GM08714 (cell line): ENCODE results near the gene ADAMTS9.

Source experiments
- H3K4me3 ChIP-seq: fragments of 200-500 bp; sonication (Bioruptor generic); 2 replicates; pipeline ENCODE4 v1.5.1; 2014; ENCODE audit warnings: mild to moderate bottlenecking, low read length, inconsistent platforms
- ZNF274 ChIP-seq: IDR thresholded peaks from 2 replicates; pipeline ENCODE4 v1.6.1; 2012; ENCODE audit warnings: mild to moderate bottlenecking, low read depth, low read length

ADAMTS9 gene

GRCh38 chr3:64574194-64574593 lies 113.6 kb downstream of the ADAMTS9 start:
- no peak for TF ChIP-seq ZNF274
- no peak overlapping the region for H3K4me3 ChIP-seq

DNA sequence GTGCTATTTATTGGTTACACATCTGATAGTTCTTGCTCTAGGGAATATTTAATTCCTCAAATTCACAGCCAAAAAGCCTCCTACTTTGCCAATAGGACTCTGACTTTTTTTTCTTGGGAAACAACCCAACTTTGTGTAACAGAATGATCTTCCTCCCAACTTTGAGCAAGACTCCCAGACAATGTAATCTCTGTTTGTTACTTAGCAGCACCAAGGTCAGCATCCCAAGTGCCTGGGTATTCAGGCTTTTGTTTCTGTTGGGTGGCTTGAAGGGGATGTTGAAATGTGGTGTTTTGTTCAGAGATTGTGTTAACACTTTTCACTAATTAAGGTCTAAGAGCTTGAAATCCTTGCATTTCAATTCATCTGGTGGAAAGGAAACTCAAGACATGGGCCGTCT lies 115.8 kb downstream of the ADAMTS9 start:
- TF ChIP-seq ZNF274 = no peak
- H3K4me3 ChIP-seq = no peak overlapping the region

- no peak for TF ChIP-seq ZNF274
These were observed 118.8 kb downstream of the ADAMTS9 start for GRCh38 chr3:64568895-64569517.

GRCh38 chr3:64566859-64567258 lies 120.9 kb downstream of the ADAMTS9 start:
- TF ChIP-seq ZNF274 = no peak
- no peak overlapping the region for H3K4me3 ChIP-seq

More at GRCh38 chr3:64568895-64569517, 118.8 kb downstream of the ADAMTS9 start:
- H3K4me3 ChIP-seq = no peak overlapping the region

- no peak overlapping the region for H3K4me3 ChIP-seq
- no peak for TF ChIP-seq ZNF274
These were observed 124.0 kb downstream of the ADAMTS9 start for GRCh38 chr3:64563751-64564150.

GRCh38 chr3:64561868-64562267 lies 125.9 kb downstream of the ADAMTS9 start:
- H3K4me3 ChIP-seq = no peak overlapping the region
- no peak for TF ChIP-seq ZNF274

GRCh38 chr3:64561325-64561843 lies 126.4 kb downstream of the ADAMTS9 start:
- no peak for TF ChIP-seq ZNF274
- H3K4me3 ChIP-seq = no peak overlapping the region

GRCh38 chr3:64560791-64561190 lies 127.0 kb downstream of the ADAMTS9 start:
- no peak overlapping the region for H3K4me3 ChIP-seq
- TF ChIP-seq ZNF274 = no peak

- no peak overlapping the region for H3K4me3 ChIP-seq
- TF ChIP-seq ZNF274 = no peak
These were observed 128.2 kb downstream of the ADAMTS9 start for GRCh38 chr3:64559588-64559987.

DNA sequence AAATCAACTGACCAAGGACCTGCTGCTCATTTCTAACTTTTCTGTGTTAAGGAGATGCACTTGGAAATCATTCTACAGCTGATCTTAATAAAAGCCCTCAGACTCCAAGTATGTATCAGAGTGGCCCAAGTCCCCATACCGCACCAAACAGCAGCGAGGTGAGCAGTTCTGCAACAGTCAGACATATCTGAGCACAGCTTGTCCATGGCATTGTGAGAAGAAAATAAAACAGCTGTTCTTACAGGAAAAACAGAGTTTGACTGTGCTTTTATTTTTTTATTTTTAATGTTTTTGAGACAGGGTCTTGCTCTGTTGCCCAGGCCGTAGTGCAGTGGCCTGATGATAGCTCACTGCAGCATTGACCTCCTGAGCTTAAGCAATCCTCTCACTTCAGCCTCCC lies 131.8 kb downstream of the ADAMTS9 start:
- no peak overlapping the region for H3K4me3 ChIP-seq
- no peak for TF ChIP-seq ZNF274

- TF ChIP-seq ZNF274 = no peak
These were observed 132.4 kb downstream of the ADAMTS9 start for GRCh38 chr3:64555351-64555750.

DNA sequence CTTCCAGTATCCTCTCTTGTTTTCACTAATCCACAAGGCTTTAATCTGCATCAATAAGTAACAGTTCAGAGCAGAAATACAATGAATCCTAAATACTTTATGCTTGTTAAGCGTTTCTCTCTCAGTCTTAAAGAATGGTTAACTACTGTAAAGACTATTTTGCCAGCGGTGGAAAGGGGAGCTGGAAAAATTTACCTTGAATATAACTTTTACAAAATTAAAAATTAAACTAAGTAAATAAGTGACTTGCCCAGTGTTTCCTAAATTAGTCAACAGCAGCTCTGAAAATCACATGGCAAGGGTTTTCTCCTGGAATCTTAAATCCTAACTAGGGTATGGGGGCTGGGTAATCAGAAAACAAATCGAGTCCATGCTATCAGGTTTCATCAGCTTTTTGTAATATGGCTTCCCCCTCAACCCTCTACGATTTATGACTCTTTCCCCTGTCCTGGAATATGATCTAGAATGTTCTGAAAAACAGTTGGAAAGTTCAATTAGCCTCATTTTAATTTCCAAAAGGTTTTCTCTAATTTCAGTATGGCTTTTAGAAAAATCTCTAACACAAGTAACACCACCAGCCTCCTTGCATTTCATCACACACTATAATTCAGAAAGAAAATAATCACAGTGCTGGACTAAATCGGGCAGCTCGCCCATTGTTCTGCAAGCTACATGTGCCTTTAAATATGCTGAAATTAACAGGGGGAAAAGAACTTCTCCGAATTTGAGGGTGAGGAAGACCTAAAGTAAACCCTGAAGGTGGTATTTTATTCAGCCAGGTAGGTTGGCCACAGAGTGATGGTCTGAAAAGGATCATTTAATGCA lies 133.5 kb downstream of the ADAMTS9 start:
- H3K4me3 ChIP-seq = no peak overlapping the region
- TF ChIP-seq ZNF274 = no peak

More at GRCh38 chr3:64555351-64555750, 132.4 kb downstream of the ADAMTS9 start:
- no peak overlapping the region for H3K4me3 ChIP-seq

GRCh38 chr3:64552966-64553365 lies 134.8 kb downstream of the ADAMTS9 start:
- no peak overlapping the region for H3K4me3 ChIP-seq
- TF ChIP-seq ZNF274 = no peak

GRCh38 chr3:64552160-64552559 lies 135.6 kb downstream of the ADAMTS9 start:
- H3K4me3 ChIP-seq = no peak overlapping the region
- TF ChIP-seq ZNF274 = no peak

DNA sequence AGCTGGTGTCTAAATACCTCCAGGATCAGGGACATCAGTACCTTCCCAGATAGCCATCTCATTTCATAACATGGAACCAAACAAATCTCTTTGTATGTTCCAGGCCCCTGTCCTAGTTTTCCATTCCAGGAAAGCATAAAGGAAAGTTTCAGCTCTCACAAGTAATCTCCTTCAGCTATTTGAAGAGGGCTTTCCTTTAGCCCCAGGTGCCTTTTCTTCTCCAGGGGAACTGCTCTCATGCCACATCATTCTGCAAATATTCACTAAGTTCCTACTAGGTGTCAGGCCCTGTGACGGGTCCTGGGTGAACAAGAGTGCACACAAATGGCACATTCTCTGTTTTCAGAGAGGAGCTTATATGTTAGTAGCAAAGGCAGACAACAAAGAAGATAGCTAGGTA lies 136.1 kb downstream of the ADAMTS9 start:
- TF ChIP-seq ZNF274 = no peak
- no peak overlapping the region for H3K4me3 ChIP-seq

DNA sequence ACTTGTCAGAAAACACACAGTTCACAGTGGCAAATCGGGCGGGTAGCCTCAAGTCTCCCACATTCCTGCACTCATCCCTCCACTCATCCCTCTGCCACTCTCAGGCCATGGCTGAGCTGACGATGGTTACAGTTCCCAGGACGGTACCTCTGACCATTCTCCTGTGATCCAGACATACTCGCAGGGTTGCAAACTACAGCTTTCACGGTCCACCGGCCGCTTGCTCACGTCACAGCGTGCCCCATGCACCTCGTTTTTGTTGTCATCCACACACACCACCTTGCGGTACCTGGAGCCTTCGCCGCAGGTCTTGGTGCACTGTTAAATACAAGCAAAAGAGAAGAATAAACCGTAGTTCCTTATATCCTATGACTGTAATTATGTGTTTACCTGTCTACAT lies 137.1 kb downstream of the ADAMTS9 start:
- H3K4me3 ChIP-seq = no peak overlapping the region
- TF ChIP-seq ZNF274 = no peak
